Measurements from ENCODE around the gene SPON1.

SPON1 gene

DNA sequence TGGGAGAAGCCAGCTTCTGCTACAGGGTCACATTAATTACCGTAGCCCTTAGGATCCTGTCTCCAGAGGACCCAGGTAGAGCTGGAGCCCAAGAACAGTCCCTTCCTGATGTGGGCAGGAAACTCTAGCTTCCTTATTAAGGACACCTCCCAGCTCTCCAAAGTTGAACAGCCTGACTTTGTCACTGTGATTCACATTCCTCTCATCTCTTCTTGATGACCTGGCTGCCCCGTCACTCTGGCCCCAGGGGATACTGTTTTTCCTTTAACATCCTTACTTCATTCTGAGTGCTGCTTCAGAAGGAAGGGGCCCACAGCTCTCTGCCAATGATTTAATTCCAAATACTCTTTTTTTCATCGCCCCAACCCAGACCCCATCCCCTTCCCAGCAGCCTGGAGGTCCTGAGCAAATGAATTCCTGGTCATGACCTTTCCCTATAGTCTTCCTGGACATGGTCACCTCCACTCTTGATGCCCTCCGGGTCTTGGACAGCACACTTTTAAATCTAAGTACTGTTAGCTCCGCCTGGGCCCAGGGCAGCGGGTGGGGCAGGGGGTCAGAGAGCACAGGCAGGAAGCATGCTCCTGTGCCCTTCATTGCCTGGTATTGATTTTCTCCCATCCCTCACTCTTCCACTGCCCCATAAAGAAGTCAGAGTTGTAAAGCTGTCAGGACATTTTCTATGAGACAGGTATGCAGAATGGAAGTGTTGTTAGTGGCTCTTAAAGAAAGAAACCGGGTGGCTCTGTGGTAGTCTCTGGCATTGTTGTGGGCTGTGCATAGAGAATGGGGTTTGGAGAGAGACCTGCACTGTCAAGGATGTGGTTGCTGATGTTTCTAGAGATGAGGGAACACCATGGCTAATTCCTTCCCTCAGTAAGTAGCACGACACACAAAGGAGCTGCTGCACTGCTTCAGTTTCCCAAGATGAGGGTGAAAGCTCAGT lies 22.3 kb upstream of the SPON1 start:
- no peak for TF ChIP-seq SUZ12 (IDR thresholded peaks at IDR 0.05; ENCODE audit: extremely low read depth, insufficient read depth, insufficient read length)
- peaks cover 6% of the 10 kb centered on the region; the same call in 1 of the 2 replicates for H3K9me3 ChIP-seq (ENCODE audit: insufficient read depth, low read length)
- H3K4me3 ChIP-seq (ENCODE audit: insufficient read length, low read depth): no peak overlapping the region
- H3K4me1 ChIP-seq (ENCODE audit: insufficient read depth, insufficient read length): peaks cover 4% of the 10 kb centered on the region
- H3K36me3 ChIP-seq (ENCODE audit: insufficient read depth, insufficient read length, low read length): no peaks in the 10 kb centered on the region
- H3K27me3 ChIP-seq (ENCODE audit: insufficient read depth, insufficient read length): no peaks in the 10 kb centered on the region
- H3K9ac ChIP-seq (ENCODE audit: insufficient read length, low read depth): no peak overlapping the region
- no peak for DNase-seq (ENCODE audit: low read depth, low spot score)

DNA sequence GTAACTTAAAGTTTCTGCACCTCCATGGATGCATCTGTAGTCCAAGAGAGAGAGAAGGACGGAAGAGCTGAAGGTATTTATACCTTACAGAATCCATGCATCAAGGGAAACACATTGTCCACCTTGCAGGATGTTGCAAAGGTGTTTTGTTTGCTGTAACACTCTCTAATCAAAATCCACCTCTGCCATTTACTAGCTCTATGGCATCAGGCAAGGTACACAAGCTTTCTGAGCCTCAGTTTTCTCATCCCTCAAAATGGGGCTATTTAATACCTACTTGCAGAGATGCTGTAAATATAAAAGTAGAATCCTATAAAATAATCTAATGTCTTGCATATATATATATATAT lies 21.6 kb upstream of the SPON1 start:
- H3K36me3 ChIP-seq (ENCODE audit: insufficient read depth, insufficient read length, low read length): no peaks in the 10 kb centered on the region
- no peaks in the 10 kb centered on the region for H3K27me3 ChIP-seq (ENCODE audit: insufficient read depth, insufficient read length)
- no peak overlapping the region for H3K9ac ChIP-seq (ENCODE audit: insufficient read length, low read depth)
- no peak for TF ChIP-seq YY1 (IDR thresholded peaks at IDR 0.05; ENCODE audit: insufficient read depth, insufficient read length)
- no peak for TF ChIP-seq ZNF274 (IDR thresholded peaks at IDR 0.05; ENCODE audit: low read depth, low read length)
- no peak for TF ChIP-seq SUZ12 (IDR thresholded peaks at IDR 0.05; ENCODE audit: extremely low read depth, insufficient read depth, insufficient read length)
- DNase-seq (ENCODE audit: low read depth, low spot score): no peak
- peaks cover 6% of the 10 kb centered on the region; the same call in 1 of the 2 replicates for H3K9me3 ChIP-seq (ENCODE audit: insufficient read depth, low read length)
- H3K4me1 ChIP-seq (ENCODE audit: insufficient read depth, insufficient read length): peaks cover 4% of the 10 kb centered on the region
- no peak overlapping the region for H3K4me3 ChIP-seq (ENCODE audit: insufficient read length, low read depth)

DNA sequence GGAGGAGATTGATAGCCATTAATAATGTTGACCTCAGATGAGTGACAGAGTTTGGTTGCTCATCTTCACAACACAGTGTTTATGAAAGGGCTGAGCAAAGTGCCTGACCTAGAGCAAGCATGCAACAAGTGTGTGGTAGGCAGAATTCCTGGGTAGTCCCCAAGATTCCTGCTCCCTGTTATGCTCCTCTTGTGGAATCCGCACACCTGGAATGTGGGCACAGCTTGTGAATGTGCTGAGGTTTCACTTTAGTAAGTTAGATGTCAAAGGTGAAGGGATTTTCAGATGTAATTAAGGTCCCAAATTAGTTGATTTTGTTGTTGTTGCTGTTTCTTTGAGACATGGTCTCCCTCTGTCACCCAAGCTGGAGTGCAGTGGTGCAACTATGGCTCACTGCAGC lies 20.7 kb upstream of the SPON1 start:
- H3K36me3 ChIP-seq (ENCODE audit: insufficient read depth, insufficient read length, low read length): no peaks in the 10 kb centered on the region
- no peak for DNase-seq (ENCODE audit: low read depth, low spot score)
- peaks cover 6% of the 10 kb centered on the region; the same call in 1 of the 2 replicates for H3K9me3 ChIP-seq (ENCODE audit: insufficient read depth, low read length)
- H3K27me3 ChIP-seq (ENCODE audit: insufficient read depth, insufficient read length): no peaks in the 10 kb centered on the region
- no peak overlapping the region for H3K4me3 ChIP-seq (ENCODE audit: insufficient read length, low read depth)
- peaks cover 4% of the 10 kb centered on the region for H3K4me1 ChIP-seq (ENCODE audit: insufficient read depth, insufficient read length)
- H3K9ac ChIP-seq (ENCODE audit: insufficient read length, low read depth): no peak overlapping the region
- no peak for TF ChIP-seq ZNF274 (IDR thresholded peaks at IDR 0.05; ENCODE audit: low read depth, low read length)
- TF ChIP-seq YY1 (IDR thresholded peaks at IDR 0.05; ENCODE audit: insufficient read depth, insufficient read length): no peak

DNA sequence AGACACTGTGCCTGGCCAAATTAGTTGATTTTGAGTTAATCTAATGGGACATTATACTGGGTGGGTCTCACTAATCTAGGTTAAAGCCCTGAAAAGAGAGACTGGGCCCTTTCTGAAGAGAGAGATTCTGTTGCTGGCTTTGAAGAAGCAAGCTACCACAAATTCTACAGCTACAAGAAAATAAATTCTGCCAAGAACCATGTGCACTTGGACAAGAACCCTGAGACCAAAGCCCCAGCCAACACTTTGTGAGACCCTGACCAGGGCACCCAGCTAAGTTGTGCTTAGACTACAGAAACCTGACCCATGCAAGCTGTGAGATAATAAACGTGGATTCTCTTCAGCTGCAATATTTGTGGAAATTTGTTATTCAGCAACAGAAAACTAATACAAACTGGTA lies 20.1 kb upstream of the SPON1 start:
- Histone ChIP-seq H3K9me3 (ENCODE audit: insufficient read depth, low read length) (peaks cover 6% of the 10 kb centered on the region; the same call in 1 of the 2 replicates), H3K4me3 (ENCODE audit: insufficient read length, low read depth) (no peak overlapping the region), H3K36me3 (ENCODE audit: insufficient read depth, insufficient read length, low read length) (no peaks in the 10 kb centered on the region), H3K9ac (ENCODE audit: insufficient read length, low read depth) (no peak overlapping the region), H3K4me1 (ENCODE audit: insufficient read depth, insufficient read length) (peaks cover 4% of the 10 kb centered on the region), H3K27me3 (ENCODE audit: insufficient read depth, insufficient read length) (no peaks in the 10 kb centered on the region)
- no peak for TF ChIP-seq ZNF274 (IDR thresholded peaks at IDR 0.05; ENCODE audit: low read depth, low read length)
- no peak for TF ChIP-seq YY1 (IDR thresholded peaks at IDR 0.05; ENCODE audit: insufficient read depth, insufficient read length)
- no peak for TF ChIP-seq SUZ12 (IDR thresholded peaks at IDR 0.05; ENCODE audit: extremely low read depth, insufficient read depth, insufficient read length)
- no peak for DNase-seq (ENCODE audit: low read depth, low spot score)

GRCh38 chr11:13942971-13943381 lies 19.5 kb upstream of the SPON1 start:
- Histone ChIP-seq H3K4me1 (ENCODE audit: insufficient read depth, insufficient read length) (peaks cover 4% of the 10 kb centered on the region), H3K9me3 (ENCODE audit: insufficient read depth, low read length) (peaks cover 6% of the 10 kb centered on the region; the same call in 1 of the 2 replicates), H3K4me3 (ENCODE audit: insufficient read length, low read depth) (no peak overlapping the region), H3K27me3 (ENCODE audit: insufficient read depth, insufficient read length) (no peaks in the 10 kb centered on the region), H3K36me3 (ENCODE audit: insufficient read depth, insufficient read length, low read length) (no peaks in the 10 kb centered on the region), H3K9ac (ENCODE audit: insufficient read length, low read depth) (no peak overlapping the region)
- no peak for DNase-seq (ENCODE audit: low read depth, low spot score)
- TF ChIP-seq YY1 (IDR thresholded peaks at IDR 0.05; ENCODE audit: insufficient read depth, insufficient read length) (no peak), ZNF274 (IDR thresholded peaks at IDR 0.05; ENCODE audit: low read depth, low read length) (no peak), SUZ12 (IDR thresholded peaks at IDR 0.05; ENCODE audit: extremely low read depth, insufficient read depth, insufficient read length) (no peak)

GRCh38 chr11:13944016-13944415 lies 18.5 kb upstream of the SPON1 start:
- Histone ChIP-seq H3K27me3 (ENCODE audit: insufficient read depth, insufficient read length) (no peaks in the 10 kb centered on the region), H3K36me3 (ENCODE audit: insufficient read depth, insufficient read length, low read length) (no peaks in the 10 kb centered on the region), H3K9me3 (ENCODE audit: insufficient read depth, low read length) (peaks cover 6% of the 10 kb centered on the region; the same call in 1 of the 2 replicates), H3K9ac (ENCODE audit: insufficient read length, low read depth) (no peak overlapping the region), H3K4me3 (ENCODE audit: insufficient read length, low read depth) (no peak overlapping the region), H3K4me1 (ENCODE audit: insufficient read depth, insufficient read length) (peaks cover 4% of the 10 kb centered on the region)
- TF ChIP-seq YY1 (IDR thresholded peaks at IDR 0.05; ENCODE audit: insufficient read depth, insufficient read length) (no peak), ZNF274 (IDR thresholded peaks at IDR 0.05; ENCODE audit: low read depth, low read length) (no peak), SUZ12 (IDR thresholded peaks at IDR 0.05; ENCODE audit: extremely low read depth, insufficient read depth, insufficient read length) (no peak)
- no peak for DNase-seq (ENCODE audit: low read depth, low spot score)

- H3K9me3 ChIP-seq (ENCODE audit: insufficient read depth, low read length): no peaks in the 10 kb centered on the region
- H3K4me1 ChIP-seq (ENCODE audit: insufficient read depth, insufficient read length): no peaks in the 10 kb centered on the region
- TF ChIP-seq YY1 (IDR thresholded peaks at IDR 0.05; ENCODE audit: insufficient read depth, insufficient read length) (no peak), SUZ12 (IDR thresholded peaks at IDR 0.05; ENCODE audit: extremely low read depth, insufficient read depth, insufficient read length) (no peak), ZNF274 (IDR thresholded peaks at IDR 0.05; ENCODE audit: low read depth, low read length) (no peak)
- no peak for DNase-seq (ENCODE audit: low read depth, low spot score)
- no peak overlapping the region for H3K4me3 ChIP-seq (ENCODE audit: insufficient read length, low read depth)
- H3K36me3 ChIP-seq (ENCODE audit: insufficient read depth, insufficient read length, low read length): no peaks in the 10 kb centered on the region
- H3K9ac ChIP-seq (ENCODE audit: insufficient read length, low read depth): no peak overlapping the region
- no peaks in the 10 kb centered on the region for H3K27me3 ChIP-seq (ENCODE audit: insufficient read depth, insufficient read length)
Measured at GRCh38 chr11:13944911-13945425, 17.6 kb upstream of the SPON1 start.

All from NT2/D1 (cell line).